Peyer's patch (tissue), 4 donors: ENCODE measurements around the gene RAB6A.

Source experiments
- POLR2A ChIP-seq, 2 donors: fragments of 450-650 bp; IDR thresholded peaks; one replicate each; pipeline ENCODE4 v1.5.1; 2017; ENCODE audit warnings: antibody characterized with exemption in 2 of 2, mild to moderate bottlenecking in 2 of 2, moderate library complexity in 2 of 2
- TF ChIP-seq, protein P1 (sequence below), 6 experiments: fragments of 450-650 bp in 4 of 6; fragments of 200-600 bp in 2 of 6; sonication (generic) in 1 of 6; IDR thresholded peaks; one replicate each; pipeline ENCODE4 v1.5.1; 2017 to 2019; ENCODE audit warnings: antibody characterized with exemption in 6 of 6, mild to moderate bottlenecking in 3 of 6, moderate library complexity in 1 of 6

DNA sequence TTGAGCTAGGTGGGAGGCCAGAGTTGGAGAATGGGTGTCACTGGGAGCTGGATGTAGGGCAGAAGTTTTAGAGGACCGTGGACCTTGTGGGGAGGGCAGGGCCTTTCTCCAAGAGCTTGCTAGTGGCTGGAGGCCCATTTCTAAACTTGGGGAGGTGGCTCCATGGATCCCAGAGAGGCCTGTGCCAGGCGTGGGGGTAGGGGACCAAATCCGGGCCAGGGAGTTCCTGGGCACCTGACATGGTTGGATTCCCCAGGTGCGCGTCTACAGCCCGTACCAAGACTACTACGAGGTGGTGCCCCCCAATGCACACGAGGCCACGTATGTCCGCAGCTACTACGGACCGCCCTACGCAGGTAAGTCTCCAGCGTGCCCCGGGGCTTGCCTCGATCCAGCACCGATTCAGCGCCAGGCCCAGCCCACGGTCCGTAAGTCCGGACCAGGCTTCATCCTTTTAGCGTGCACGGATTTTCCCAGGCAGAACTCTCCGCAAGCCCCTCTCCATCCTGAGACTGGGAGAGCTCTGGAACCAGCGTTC is 100.3 kb downstream of the RAB6A start:
- TF ChIP-seq, protein P1, sequence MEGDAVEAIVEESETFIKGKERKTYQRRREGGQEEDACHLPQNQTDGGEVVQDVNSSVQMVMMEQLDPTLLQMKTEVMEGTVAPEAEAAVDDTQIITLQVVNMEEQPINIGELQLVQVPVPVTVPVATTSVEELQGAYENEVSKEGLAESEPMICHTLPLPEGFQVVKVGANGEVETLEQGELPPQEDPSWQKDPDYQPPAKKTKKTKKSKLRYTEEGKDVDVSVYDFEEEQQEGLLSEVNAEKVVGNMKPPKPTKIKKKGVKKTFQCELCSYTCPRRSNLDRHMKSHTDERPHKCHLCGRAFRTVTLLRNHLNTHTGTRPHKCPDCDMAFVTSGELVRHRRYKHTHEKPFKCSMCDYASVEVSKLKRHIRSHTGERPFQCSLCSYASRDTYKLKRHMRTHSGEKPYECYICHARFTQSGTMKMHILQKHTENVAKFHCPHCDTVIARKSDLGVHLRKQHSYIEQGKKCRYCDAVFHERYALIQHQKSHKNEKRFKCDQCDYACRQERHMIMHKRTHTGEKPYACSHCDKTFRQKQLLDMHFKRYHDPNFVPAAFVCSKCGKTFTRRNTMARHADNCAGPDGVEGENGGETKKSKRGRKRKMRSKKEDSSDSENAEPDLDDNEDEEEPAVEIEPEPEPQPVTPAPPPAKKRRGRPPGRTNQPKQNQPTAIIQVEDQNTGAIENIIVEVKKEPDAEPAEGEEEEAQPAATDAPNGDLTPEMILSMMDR (IDR thresholded peaks at IDR 0.05), result no peak
- no peak for TF ChIP-seq POLR2A (IDR thresholded peaks at IDR 0.05)
